Nephron progenitor cell (in vitro differentiated cells): Measurements from ENCODE around the gene H6PD.

Experiments used
- DNase-seq: peaks from one replicate; pipeline ENCODE4 v3.0.0; 2021
- H3K27ac Mint-ChIP-seq: 2 replicates; pipeline ENCODE4 v1.8.0; 2021; ENCODE audit warnings: mild to moderate bottlenecking, moderate library complexity, mixed read lengths
- H3K27me3 Mint-ChIP-seq: 2 replicates; pipeline ENCODE4 v1.8.0; 2021; ENCODE audit warnings: mild to moderate bottlenecking, low read depth, mixed read lengths; ENCODE audit not compliant: poor library complexity
- H3K36me3 Mint-ChIP-seq: 2 replicates; pipeline ENCODE4 v1.8.0; 2021; ENCODE audit warnings: low read depth, mixed read lengths
- H3K4me1 Mint-ChIP-seq: 2 replicates; pipeline ENCODE4 v1.8.0; 2021; ENCODE audit warnings: mixed read lengths
- H3K4me3 Mint-ChIP-seq: 2 replicates; pipeline ENCODE4 v1.8.0; 2021; ENCODE audit warnings: mild to moderate bottlenecking, moderate library complexity, mixed read lengths
- H3K9me3 Mint-ChIP-seq: 2 replicates; pipeline ENCODE4 v1.8.0; 2021; ENCODE audit warnings: mild to moderate bottlenecking, moderate library complexity, mixed read lengths
- CTCF ChIP-seq: fragments of 200-600 bp; sonication (generic); IDR thresholded peaks from 2 replicates; pipeline ENCODE4 v1.5.0; 2021; ENCODE audit warnings: antibody characterized with exemption

Gene H6PD

DNA sequence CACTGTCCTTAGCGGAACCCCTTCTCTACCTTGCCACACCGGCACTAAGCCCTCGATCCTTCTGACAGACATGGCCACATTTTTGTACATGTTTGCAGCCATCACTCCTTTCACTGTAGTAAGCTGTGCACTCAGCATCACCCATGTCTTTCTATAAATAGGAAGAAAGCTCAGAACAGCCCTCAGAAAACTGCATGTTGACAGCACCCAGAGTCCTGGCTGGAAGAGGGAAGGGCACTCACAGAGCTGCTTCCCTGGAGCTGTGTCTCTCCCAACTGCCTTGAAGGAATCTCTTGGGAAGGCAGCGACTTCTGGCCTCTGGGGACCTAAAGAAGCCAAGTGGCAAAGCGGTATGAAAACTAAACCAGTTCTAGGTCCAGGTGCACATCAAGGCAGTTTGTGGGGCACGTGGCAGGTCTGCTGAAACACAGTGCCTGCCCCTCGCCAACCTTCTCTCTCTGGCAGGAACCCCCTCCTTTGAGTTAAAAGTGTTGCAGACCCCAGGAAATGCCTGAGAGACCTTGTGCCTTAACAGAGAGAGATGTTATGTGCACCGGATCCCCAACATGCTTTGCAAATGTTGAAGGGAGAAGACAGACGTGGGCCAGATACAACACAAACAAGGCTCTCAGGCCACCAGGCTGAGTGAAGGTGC is 41.9 kb upstream of the H6PD start:
- Mint-ChIP-seq H3K27ac (no peak overlapping the region), H3K9me3 (peaks cover 7% of the 10 kb centered on the region), H3K4me3 (no peak overlapping the region), H3K4me1 (peaks cover 53% of the 10 kb centered on the region), H3K27me3 (peaks cover 41% of the 10 kb centered on the region), H3K36me3 (no peaks in the 10 kb centered on the region)
- DNase-seq, result no peak
- TF ChIP-seq CTCF, result no peak

- Mint-ChIP-seq H3K27ac (no peak overlapping the region), H3K9me3 (peaks cover 7% of the 10 kb centered on the region), H3K27me3 (peaks cover 43% of the 10 kb centered on the region), H3K4me3 (no peak overlapping the region), H3K4me1 (peaks cover 56% of the 10 kb centered on the region), H3K36me3 (no peaks in the 10 kb centered on the region)
- no peak for TF ChIP-seq CTCF
- no peak for DNase-seq
Measured at GRCh38 chr1:9193233-9193625, 41.3 kb upstream of the H6PD start.

DNA sequence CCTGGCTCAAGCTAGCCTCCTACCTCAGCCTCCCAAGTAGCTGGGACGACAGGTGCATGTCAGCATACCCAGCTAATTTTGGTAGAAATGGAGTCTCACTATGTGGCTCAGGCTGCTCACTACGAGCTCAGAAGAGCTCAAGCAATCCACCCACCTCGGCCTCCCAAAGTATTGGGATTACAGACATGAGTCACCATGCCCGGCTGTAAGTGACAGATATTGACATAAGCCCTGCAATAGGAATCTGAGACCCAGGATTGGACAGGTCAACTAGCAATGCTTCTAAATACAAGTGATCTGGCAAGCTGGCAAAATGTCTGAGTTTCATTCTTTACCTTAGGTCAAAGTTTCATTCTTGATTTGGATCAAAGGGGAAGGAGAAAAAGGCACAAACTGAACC is 40.5 kb upstream of the H6PD start:
- TF ChIP-seq CTCF, result no peak
- Mint-ChIP-seq H3K36me3 (no peaks in the 10 kb centered on the region), H3K9me3 (peaks cover 7% of the 10 kb centered on the region), H3K4me3 (no peak overlapping the region), H3K4me1 (peaks cover 54% of the 10 kb centered on the region), H3K27me3 (peaks cover 51% of the 10 kb centered on the region), H3K27ac (no peak overlapping the region)
- no peak for DNase-seq

- no peak overlapping the region for H3K27ac Mint-ChIP-seq
- no peak for TF ChIP-seq CTCF
- DNase-seq, result no peak
- H3K36me3 Mint-ChIP-seq, result no peaks in the 10 kb centered on the region
- H3K4me1 Mint-ChIP-seq, result peaks cover 57% of the 10 kb centered on the region
- peaks cover 6% of the 10 kb centered on the region for H3K9me3 Mint-ChIP-seq
- H3K4me3 Mint-ChIP-seq, result no peak overlapping the region
- peaks cover 64% of the 10 kb centered on the region for H3K27me3 Mint-ChIP-seq
Measured at GRCh38 chr1:9195651-9196050, 38.9 kb upstream of the H6PD start.

DNA sequence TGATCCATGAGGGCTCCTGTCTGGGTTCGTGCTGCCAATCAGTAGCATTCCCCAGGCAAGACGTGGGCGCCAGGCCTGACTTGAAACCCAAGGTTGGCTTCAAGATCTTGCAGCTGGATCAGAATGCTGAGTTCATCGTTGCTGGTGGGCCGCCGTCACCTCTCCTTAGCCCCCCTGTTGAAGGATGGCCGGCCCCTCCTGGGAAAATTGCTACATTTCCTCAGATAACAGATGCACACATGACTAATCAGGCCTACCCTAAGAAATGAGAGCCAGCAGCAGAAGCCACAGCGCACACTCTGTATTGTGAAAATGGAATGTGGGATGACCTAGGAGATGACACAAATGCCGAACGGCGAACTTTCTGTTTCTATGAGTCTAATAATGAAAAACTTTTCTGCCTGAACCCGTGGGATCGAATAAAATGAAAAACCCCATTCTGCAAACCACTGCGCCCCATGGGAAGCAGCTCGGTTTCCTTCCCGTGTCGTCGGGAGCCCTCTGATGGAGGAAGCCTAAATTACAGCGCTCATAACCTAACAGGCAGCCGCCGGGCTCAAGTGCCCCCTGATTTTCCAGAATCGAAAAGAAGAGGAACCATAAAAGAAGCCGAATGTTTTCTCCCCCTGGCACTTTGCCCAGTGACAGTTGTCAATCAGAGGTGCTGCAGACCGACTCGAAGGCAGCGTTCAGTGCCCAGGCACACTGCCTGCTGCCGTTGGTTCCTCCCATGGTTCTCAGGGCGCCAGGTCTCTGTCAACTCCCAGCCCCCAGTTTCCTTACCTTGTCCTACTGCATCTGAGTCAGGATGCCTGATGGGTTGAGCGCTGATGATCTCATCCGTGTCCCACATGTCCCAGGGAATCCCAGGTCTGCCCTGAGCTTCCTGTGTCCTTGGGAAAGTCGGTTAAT is 38.2 kb upstream of the H6PD start:
- DNase-seq, result peak; percentile 72
- no peaks in the 10 kb centered on the region for H3K9me3 Mint-ChIP-seq
- no peak overlapping the region for H3K27ac Mint-ChIP-seq
- peak; percentile 75 for TF ChIP-seq CTCF
- peaks cover 67% of the 10 kb centered on the region for H3K27me3 Mint-ChIP-seq
- no peaks in the 10 kb centered on the region for H3K36me3 Mint-ChIP-seq
- H3K4me1 Mint-ChIP-seq, result peaks cover 57% of the 10 kb centered on the region
- H3K4me3 Mint-ChIP-seq, result peak overlapping the region; percentile 38
